Lower leg skin (tissue), 4 donors: ENCODE results near the gene OVOL2. TPM values are rescaled to one million over a fixed set of nuclear protein-coding genes. Genes with fewer than 3 reads are reported as not detected.

Experiments
- DNase-seq, 2 donors: peaks; one replicate each; pipeline ENCODE4 v3.0.0-alpha.2; 2019; ENCODE audit warnings: low spot score in 2 of 2
- H3K4me3 ChIP-seq: fragments of 200-600 bp; sonication (generic); 2 replicates; pipeline ENCODE4 v1.5.1; 2017; ENCODE audit warnings: mild to moderate bottlenecking, low read depth; ENCODE audit not compliant: poor library complexity, severe bottlenecking
- CTCF ChIP-seq, 3 donors: fragments of 450-650 bp; IDR thresholded peaks; one replicate each; pipeline ENCODE4 v1.5.1; 2016; ENCODE audit warnings: antibody characterized with exemption in 3 of 3, mild to moderate bottlenecking in 3 of 3, moderate library complexity in 2 of 3
- POLR2A ChIP-seq, 2 donors: fragments of 450-650 bp; IDR thresholded peaks; one replicate each; pipeline ENCODE4 v1.6.1; 2016 to 2017; ENCODE audit warnings: antibody characterized with exemption in 2 of 2, mild to moderate bottlenecking in 1 of 2, moderate library complexity in 1 of 2
- WGBS, 2 donors: methylation state at CpG; one replicate each; pipeline ENCODE4 v1.1.5; 2018; 5-methylcytosine and 5-hydroxymethylcytosine counted together
- intact Hi-C: fragments of 100-400 bp; cut with DNase I; formaldehyde crosslinking; loops from one replicate; pipeline ENCODE4 v1.15.0; 2023; ENCODE audit warnings: low total_unique reads
- total RNA-seq, 4 donors: library from RNA; depleted of rRNA; stranded (reverse); fragments of >200 nt; gene quantifications; one replicate each; pipeline ENCODE4 v1.1.0, GENCODE V29; 2016

The OVOL2 gene
- total RNA-seq, 4 donors from 2014 or later = 22.9 to 46.6 (median 31.4) TPM

GRCh38 chr20:17999566-17999965 lies 58.1 kb downstream of the OVOL2 start:
- TF ChIP-seq POLR2A (IDR thresholded peaks at IDR 0.05) (no peak), CTCF (IDR thresholded peaks at IDR 0.05) (no peak)
- H3K4me3 ChIP-seq = no peak overlapping the region
- intact Hi-C loops = no loop called here
- DNase-seq = peak in 1 of 2 donors; percentile 18
- 81 to 91% methylated on average over 4 of the region's 4 CpGs for WGBS, 2 donors

DNA sequence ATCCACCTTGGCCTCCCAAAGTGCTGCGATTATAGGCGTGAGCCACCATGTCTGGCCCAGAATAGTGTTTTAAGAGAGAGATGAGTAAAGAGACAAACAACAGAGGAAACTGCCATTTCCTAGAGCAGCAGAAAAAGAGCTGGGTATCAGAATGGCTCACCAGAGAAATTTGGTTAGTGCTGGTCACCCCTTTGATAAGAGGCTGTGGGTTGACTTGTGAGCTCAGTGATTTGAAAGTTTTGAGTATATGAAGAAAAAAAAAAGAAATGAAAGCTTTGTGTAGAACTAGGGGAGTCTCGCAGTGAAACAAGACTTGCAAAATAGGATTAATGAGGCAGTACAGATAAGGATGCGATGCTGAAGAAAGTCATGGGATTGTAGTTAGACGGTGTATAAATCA lies 59.3 kb downstream of the OVOL2 start:
- H3K4me3 ChIP-seq = no peak overlapping the region
- TF ChIP-seq CTCF (IDR thresholded peaks at IDR 0.05) = no peak
- DNase-seq = peak in 1 of 2 donors; percentile 15
- WGBS, 2 donors = 95 to 97% methylated on average over 5 of the region's 5 CpGs
- intact Hi-C loops = no loop called here

DNA sequence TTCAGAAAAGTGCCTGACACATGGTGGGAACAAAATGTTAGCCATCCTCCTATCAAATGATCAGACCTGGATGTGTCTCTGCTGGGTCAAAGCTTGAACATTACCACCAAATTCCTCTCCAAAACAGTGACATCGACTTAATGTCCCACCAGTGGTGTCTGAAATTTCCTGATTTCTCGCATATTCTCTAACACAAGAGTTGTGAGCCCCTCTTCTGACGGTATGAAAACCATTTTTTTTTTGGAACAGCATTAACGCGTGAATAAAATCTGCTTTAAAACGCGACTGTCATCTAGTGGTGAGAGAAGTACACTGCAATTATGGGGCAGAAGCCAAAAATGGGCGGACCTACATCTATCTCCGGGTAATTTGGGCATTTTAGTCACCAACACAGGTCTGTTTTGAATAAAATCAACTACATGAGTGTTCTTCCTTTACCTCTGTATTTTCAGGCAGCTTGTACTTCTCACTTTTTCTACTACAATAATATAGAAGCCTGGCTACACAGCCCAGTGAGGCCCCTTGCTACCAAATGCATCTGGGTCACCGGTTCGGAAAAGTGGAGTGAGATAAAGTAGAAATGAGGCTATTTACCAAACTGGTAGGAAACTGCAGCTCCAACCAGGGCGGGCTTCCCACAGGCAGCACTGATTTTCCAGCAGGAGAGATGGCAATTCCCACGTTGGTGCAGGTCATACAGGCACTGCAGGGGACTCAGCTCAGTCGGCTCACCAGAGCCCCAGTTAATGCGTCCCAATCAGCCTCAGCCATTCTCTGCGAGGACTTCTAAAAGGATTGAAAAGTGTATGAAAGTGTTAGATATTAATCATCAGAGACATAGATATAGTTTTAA lies 61.5 kb downstream of the OVOL2 start:
- no peak overlapping the region for H3K4me3 ChIP-seq
- TF ChIP-seq POLR2A (IDR thresholded peaks at IDR 0.05) (no peak), CTCF (IDR thresholded peaks at IDR 0.05) (peak; percentile 36 to 87 (median 67))
- intact Hi-C loops = no loop called here
- WGBS, 2 donors = 17 to 21% methylated on average over 16 of the region's 16 CpGs
- DNase-seq = peak in 1 of 2 donors; percentile 48

DNA sequence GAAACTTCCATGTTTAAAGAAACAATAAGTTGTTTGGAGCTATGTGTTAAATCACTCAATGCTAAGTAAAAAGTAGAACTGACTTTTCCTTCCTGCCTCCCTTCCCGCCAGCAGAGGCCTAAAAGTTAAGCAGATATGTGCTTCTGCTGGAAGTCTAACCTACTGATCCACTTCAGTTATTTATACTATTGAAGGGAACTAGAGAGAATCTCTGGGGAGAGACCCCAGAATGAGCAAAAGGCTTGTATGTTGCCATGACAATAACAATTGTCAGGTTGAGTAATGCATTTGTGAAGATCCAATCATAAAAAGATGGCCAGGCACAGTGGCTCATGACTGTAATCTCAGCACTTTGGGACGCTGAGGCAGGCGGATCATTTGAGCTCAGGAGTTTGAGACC lies 64.2 kb downstream of the OVOL2 start:
- TF ChIP-seq POLR2A (IDR thresholded peaks at IDR 0.05) (no peak), CTCF (IDR thresholded peaks at IDR 0.05) (no peak)
- intact Hi-C loops = no loop called here
- DNase-seq = no peak
- H3K4me3 ChIP-seq = no peak overlapping the region
- WGBS, 2 donors = 82 to 93% methylated on average over 3 of the region's 3 CpGs

DNA sequence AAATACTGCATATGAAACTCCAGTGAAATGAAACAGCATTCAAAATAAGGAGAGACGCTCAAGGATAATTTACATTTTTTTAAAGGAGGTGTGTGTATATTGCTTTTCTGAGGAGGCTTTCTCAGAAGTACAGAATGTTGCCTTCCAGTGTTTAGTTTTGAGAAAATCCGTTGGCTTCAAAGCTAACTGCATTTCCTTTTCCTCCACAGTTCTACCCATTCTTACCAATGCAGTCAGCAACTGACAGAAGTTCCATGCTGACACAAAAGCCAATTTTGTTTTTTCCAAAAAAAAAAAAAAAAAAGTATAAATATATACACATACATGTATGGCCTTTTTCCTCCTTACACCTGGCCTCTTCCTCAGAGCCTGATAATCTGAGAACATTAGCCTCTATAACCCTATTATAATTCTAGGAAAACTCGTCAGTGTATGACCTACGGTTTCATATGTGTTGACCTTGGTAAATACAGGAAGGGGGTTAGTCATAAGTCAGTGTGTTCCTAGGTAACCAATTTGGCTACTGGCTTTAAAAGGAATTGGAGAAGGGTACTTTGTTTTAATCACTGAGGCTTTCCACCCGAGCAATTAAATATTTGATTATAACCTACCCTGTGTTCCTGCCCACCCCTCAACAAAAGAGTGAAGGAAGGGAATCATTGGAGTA lies 64.7 kb downstream of the OVOL2 start:
- intact Hi-C loops = no loop called here
- 63 to 66% methylated on average over 5 of the region's 5 CpGs for WGBS, 2 donors
- H3K4me3 ChIP-seq = no peak overlapping the region
- no peak for DNase-seq
- TF ChIP-seq POLR2A (IDR thresholded peaks at IDR 0.05) = no peak
- TF ChIP-seq CTCF (IDR thresholded peaks at IDR 0.05) = no peak
